Measurements from ENCODE around the gene SEMA3G. TPM values are rescaled to one million over a fixed set of nuclear protein-coding genes. Genes with fewer than 3 reads are reported as not detected.

SEMA3G gene
- total RNA-seq, 4 donors from 2014 or later: 4.4 to 91.2 (median 16.7) TPM

DNA sequence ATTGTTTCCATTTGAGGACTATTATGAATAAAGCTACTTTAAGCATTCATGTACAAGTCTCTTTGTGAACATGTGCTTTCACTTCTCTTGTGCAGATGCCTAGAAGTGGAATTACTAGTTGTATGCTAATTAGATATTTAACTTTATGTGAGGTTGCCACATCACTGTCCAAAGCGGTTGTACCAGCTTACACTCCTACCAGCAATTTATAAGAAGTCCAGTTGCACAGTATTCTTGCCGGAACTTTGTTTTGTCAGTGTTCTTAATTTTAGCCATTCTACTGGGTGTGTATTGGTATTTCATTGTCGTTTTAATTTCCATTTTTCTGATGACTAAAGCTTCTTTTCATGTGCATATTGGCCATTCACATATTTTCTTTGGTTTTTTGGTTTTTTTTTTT, 29.1 kb downstream of the SEMA3G start:
- intact Hi-C loops (cut with DNase I; ENCODE audit: low total_unique reads): no loop called here
- no peak overlapping the region for H3K27ac ChIP-seq
- no peak for DNase-seq
- TF ChIP-seq, protein P1, sequence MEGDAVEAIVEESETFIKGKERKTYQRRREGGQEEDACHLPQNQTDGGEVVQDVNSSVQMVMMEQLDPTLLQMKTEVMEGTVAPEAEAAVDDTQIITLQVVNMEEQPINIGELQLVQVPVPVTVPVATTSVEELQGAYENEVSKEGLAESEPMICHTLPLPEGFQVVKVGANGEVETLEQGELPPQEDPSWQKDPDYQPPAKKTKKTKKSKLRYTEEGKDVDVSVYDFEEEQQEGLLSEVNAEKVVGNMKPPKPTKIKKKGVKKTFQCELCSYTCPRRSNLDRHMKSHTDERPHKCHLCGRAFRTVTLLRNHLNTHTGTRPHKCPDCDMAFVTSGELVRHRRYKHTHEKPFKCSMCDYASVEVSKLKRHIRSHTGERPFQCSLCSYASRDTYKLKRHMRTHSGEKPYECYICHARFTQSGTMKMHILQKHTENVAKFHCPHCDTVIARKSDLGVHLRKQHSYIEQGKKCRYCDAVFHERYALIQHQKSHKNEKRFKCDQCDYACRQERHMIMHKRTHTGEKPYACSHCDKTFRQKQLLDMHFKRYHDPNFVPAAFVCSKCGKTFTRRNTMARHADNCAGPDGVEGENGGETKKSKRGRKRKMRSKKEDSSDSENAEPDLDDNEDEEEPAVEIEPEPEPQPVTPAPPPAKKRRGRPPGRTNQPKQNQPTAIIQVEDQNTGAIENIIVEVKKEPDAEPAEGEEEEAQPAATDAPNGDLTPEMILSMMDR (IDR thresholded peaks at IDR 0.05): no peak
- TF ChIP-seq POLR2A (IDR thresholded peaks at IDR 0.05): no peak
- no peak overlapping the region for H3K4me3 ChIP-seq
- H3K4me1 ChIP-seq: peaks cover 0 to 7% of the 10 kb centered on the region in 2 donors
- H3K36me3 ChIP-seq: no peaks in the 10 kb centered on the region
- H3K27me3 ChIP-seq: no peaks in the 10 kb centered on the region
- H3K9me3 ChIP-seq: no peaks in the 10 kb centered on the region

DNA sequence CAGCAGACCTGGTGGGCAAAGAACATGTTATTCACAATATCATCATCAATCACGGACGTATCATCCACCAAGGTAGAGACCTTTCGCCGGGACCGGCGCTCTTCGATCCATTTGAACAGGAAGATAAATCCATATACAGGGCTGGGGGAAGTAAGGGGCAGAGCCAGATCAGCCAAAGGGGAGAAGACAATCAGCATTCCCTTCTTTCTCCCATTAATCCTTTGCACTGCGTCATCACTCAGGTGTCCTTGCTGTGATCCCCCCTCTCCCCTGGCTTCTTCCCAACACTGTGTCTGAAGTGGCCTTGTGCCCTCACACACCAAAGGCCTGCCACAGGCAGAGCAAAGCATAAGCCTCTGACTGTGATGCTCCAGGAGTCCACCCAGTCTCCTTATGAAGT, 36.4 kb downstream of the SEMA3G start:
- peak overlapping the region in 1 of 2 donors; percentile 97 for H3K4me3 ChIP-seq
- intact Hi-C loops (cut with DNase I; ENCODE audit: low total_unique reads): loop anchor here (5.0 kb wide), 1 partner anchor 126 kb away; no protein-coding TSS in a partner anchor
- H3K9me3 ChIP-seq: no peaks in the 10 kb centered on the region
- no peaks in the 10 kb centered on the region for H3K27me3 ChIP-seq
- DNase-seq: no peak
- TF ChIP-seq POLR2A (IDR thresholded peaks at IDR 0.05): no peak
- TF ChIP-seq, protein P1 (IDR thresholded peaks at IDR 0.05): no peak
- H3K4me1 ChIP-seq: peaks cover 0 to 12% of the 10 kb centered on the region in 2 donors
- no peak overlapping the region for H3K27ac ChIP-seq
- no peaks in the 10 kb centered on the region for H3K36me3 ChIP-seq

DNA sequence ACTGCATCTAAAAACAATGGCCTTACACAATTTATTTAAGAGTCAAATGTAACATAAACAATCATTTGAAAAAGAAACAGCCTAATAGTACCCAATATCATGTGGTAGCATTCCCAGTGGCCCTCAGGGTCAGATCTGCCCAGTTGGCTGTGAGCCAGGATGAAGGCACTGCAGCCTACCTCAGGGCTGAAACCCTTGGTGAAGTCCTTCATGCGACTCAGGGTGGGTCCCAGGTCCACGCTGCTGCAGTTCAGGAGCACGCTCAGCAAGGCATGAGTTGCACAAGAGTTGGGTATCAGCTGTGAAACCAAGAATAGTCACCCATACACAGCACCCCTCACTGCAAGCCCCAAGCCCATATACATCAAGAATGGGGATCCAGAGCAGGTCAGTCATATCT, 37.1 kb downstream of the SEMA3G start:
- no peak overlapping the region for H3K4me3 ChIP-seq
- no peaks in the 10 kb centered on the region for H3K9me3 ChIP-seq
- TF ChIP-seq, protein P1 (IDR thresholded peaks at IDR 0.05): no peak
- TF ChIP-seq POLR2A (IDR thresholded peaks at IDR 0.05): no peak
- no peaks in the 10 kb centered on the region for H3K36me3 ChIP-seq
- DNase-seq: no peak
- intact Hi-C loops (cut with DNase I; ENCODE audit: low total_unique reads): loop anchor here (5.0 kb wide), 1 partner anchor 125 kb away; no protein-coding TSS in a partner anchor
- no peaks in the 10 kb centered on the region for H3K27me3 ChIP-seq
- peaks cover 0 to 12% of the 10 kb centered on the region in 2 donors for H3K4me1 ChIP-seq
- H3K27ac ChIP-seq: no peak overlapping the region

DNA sequence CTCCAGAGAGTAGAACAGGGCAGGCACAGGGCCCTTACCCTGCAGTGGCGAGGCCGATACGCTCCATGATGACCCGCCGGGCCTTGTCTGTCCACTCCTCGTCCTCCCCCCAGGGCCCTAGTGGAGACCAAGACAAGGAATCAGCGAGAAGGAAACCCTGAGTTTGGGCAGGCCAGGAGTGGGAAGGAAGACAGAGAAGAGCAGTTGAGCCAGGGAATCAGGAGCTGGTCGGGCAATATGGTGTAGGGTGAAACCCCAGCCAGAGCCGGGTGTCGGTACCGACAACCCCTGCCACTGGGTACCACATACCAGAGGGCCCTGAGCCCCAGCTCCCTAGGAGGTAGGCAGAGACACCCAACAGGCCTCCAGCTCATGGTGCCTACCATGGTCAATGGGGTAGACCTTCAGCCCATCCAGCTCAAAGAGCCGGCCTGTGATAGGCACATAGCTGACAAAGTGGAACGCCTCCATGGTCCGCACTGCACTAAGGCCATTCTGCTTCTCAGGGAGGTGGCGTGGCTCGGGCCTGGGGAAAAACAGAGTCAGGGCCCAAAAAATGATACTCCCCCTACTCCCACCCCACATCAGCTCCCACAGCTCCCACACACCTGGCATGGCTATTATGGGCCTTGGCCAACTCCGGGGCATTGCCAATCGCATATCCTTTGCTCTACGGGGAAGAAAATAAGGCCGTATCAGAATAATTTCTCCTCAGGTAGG, 38.0 kb downstream of the SEMA3G start:
- DNase-seq: no peak
- Histone ChIP-seq H3K27ac (no peak overlapping the region), H3K4me3 (no peak overlapping the region), H3K27me3 (no peaks in the 10 kb centered on the region), H3K9me3 (no peaks in the 10 kb centered on the region), H3K4me1 (peaks cover 0 to 8% of the 10 kb centered on the region in 2 donors), H3K36me3 (no peaks in the 10 kb centered on the region)
- intact Hi-C loops (cut with DNase I; ENCODE audit: low total_unique reads): loop anchor here (5.0 kb wide), 1 partner anchor 125 kb away; no protein-coding TSS in a partner anchor
- TF ChIP-seq, protein P1 (IDR thresholded peaks at IDR 0.05): no peak
- TF ChIP-seq POLR2A (IDR thresholded peaks at IDR 0.05): no peak

DNA sequence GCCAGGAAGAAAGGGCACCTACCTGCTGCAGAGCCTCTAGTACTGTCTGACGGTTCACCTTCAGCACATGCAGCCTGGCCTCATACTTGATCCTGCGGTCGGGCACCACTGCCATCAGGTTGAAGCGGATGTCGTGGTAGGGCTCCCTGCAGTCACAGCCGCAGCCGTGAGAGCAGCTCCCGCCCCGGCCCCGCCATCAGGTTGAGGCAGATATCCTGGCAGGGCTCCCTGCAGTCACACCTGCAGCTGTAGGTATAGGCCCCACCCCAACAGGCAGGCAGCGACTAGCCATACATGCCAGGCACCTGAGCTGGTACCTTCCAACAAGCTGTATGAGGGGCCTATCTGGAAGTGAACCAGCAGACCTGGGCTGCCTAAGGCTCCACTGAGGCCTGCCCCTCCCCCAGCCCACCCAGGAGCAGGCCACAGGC, 38.7 kb downstream of the SEMA3G start:
- intact Hi-C loops (cut with DNase I; ENCODE audit: low total_unique reads): loop anchor here (5.0 kb wide), 1 partner anchor 124 kb away; no protein-coding TSS in a partner anchor
- no peak overlapping the region for H3K27ac ChIP-seq
- H3K4me1 ChIP-seq: peaks cover 0 to 5% of the 10 kb centered on the region in 2 donors
- H3K27me3 ChIP-seq: no peaks in the 10 kb centered on the region
- no peak for TF ChIP-seq POLR2A (IDR thresholded peaks at IDR 0.05)
- TF ChIP-seq, protein P1 (IDR thresholded peaks at IDR 0.05): no peak
- no peak for DNase-seq
- no peak overlapping the region for H3K4me3 ChIP-seq
- no peaks in the 10 kb centered on the region for H3K36me3 ChIP-seq
- no peaks in the 10 kb centered on the region for H3K9me3 ChIP-seq

Data from uterus (tissue), 4 donors.